ENCODE data around the gene MIF4GD.
A peak's percentile ranks its signal among the peaks of the same experiment; 100 is the strongest.
"Not testable (repeated sequence)": the region's sequence is repeated elsewhere in the genome, so short reads cannot be mapped to it uniquely, and the experiment has no call there.

Gene MIF4GD

DNA sequence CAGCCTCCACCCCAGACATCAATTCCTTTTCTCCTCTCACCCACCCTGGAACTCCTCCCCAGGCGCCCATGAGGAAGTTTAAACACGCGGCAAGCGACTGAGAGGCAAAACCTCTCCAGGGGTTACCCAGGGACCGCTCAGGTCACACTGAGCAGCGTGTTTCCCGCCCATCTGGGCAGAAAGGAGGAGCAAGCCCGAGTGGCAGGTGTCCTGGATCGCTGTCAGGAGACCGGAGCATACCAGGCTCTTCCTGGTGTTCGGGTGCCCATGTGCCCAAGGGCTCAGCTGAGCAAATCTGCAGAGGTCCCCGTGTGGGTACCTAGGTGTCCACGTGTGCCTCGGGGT lies 17.7 kb upstream of the MIF4GD start:
- in situ Hi-C loops (cut with HindIII; ENCODE audit: low sequenced_read_pairs), result no loop called here
- DNase-seq (ENCODE audit: low read depth, low spot score), result no peak
- H3K4me3 ChIP-seq (ENCODE audit: low read depth, low read length), result peak overlapping the region; percentile 55
- no peak for TF ChIP-seq CTCF (IDR thresholded peaks at IDR 0.05; ENCODE audit: low read depth, low read length)

- no peak for DNase-seq (ENCODE audit: low read depth, low spot score)
- in situ Hi-C loops (cut with HindIII; ENCODE audit: low sequenced_read_pairs), result no loop called here
Observed at GRCh38 chr17:75288359-75288758, 17.3 kb upstream of the MIF4GD start.

DNA sequence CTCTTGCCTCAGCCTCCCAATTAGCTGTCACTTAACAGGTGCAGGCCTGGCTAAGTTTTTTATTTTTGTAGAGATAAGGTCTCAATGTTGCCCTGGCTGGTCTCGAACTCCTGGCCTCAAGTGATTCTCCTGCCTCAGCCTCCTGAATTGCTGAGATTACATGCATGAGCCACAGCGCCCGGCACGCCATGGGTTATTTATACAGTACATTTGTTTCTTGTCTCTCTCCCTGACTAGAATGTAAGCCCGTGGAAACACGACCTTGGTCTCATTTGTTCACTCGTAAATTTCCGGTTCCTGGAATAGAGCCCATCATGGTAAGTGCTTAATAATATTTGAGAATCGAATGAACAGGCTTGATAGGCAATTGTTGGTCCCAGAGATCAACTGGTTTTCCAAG lies 16.2 kb upstream of the MIF4GD start:
- H3K4me3 ChIP-seq (ENCODE audit: low read depth, low read length), result no peak overlapping the region
- no peak for TF ChIP-seq CTCF (IDR thresholded peaks at IDR 0.05; ENCODE audit: low read depth, low read length)
- in situ Hi-C loops (cut with HindIII; ENCODE audit: low sequenced_read_pairs), result no loop called here

More at GRCh38 chr17:75288359-75288758, 17.3 kb upstream of the MIF4GD start:
- H3K4me3 ChIP-seq (ENCODE audit: low read depth, low read length), result peak overlapping the region; percentile 55
- no peak for TF ChIP-seq CTCF (IDR thresholded peaks at IDR 0.05; ENCODE audit: low read depth, low read length)

GRCh38 chr17:75285123-75285522 lies 14.1 kb upstream of the MIF4GD start:
- no peak for DNase-seq (ENCODE audit: low read depth, low spot score)
- no peak overlapping the region for H3K4me3 ChIP-seq (ENCODE audit: low read depth, low read length)
- in situ Hi-C loops (cut with HindIII; ENCODE audit: low sequenced_read_pairs), result no loop called here
- no peak for TF ChIP-seq CTCF (IDR thresholded peaks at IDR 0.05; ENCODE audit: low read depth, low read length)

More for the DNA sequence above, 16.2 kb upstream of the MIF4GD start:
- no peak for DNase-seq (ENCODE audit: low read depth, low spot score)

DNA sequence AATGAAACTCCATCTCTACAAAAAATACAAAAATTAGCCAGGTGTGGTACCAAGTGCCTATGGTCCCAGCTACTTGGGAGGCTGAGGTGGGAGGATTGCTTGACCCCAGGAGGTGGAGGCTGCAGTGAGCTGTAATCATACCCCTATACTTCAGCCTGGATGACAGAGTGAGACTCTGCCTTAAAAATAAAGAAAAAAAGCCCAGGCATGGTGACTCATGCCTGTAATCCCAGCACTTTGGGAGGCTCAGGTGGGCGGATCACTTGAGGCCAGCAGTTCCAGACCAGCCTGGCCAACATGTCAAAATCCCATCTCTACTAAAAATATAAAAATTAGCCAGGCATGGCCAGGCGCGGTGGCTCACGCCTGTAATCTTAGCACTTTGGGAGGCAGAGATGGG lies 9.2 kb upstream of the MIF4GD start:
- H3K4me3 ChIP-seq (ENCODE audit: low read depth, low read length); DNase-seq (ENCODE audit: low read depth, low spot score); in situ Hi-C loops (cut with HindIII; ENCODE audit: low sequenced_read_pairs): not testable (repeated sequence)

DNA sequence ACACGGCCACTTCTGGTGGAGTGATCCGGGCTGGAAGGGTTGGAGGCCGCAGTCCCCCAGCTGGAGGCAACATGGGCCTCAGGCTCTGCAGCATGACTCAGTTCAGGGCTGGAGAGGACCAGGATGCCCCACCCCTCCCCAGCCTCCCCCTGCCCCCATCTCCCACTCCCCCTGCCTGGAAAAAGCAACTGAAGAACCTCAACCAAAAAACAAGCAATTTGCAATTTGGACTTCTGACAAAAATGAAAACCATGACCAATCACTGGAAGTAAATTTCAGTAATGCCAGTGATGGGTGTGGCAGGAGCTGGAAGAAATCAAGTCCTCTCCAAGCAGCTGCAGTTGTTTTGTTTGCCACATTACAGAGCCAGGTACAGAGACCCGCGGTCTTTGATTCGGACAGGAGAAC lies 6.6 kb upstream of the MIF4GD start:
- DNase-seq (ENCODE audit: low read depth, low spot score), result peak; percentile 47
- in situ Hi-C loops (cut with HindIII; ENCODE audit: low sequenced_read_pairs), result no loop called here
- H3K4me3 ChIP-seq (ENCODE audit: low read depth, low read length), result no peak overlapping the region
- TF ChIP-seq CTCF (IDR thresholded peaks at IDR 0.05; ENCODE audit: low read depth, low read length), result no peak

DNA sequence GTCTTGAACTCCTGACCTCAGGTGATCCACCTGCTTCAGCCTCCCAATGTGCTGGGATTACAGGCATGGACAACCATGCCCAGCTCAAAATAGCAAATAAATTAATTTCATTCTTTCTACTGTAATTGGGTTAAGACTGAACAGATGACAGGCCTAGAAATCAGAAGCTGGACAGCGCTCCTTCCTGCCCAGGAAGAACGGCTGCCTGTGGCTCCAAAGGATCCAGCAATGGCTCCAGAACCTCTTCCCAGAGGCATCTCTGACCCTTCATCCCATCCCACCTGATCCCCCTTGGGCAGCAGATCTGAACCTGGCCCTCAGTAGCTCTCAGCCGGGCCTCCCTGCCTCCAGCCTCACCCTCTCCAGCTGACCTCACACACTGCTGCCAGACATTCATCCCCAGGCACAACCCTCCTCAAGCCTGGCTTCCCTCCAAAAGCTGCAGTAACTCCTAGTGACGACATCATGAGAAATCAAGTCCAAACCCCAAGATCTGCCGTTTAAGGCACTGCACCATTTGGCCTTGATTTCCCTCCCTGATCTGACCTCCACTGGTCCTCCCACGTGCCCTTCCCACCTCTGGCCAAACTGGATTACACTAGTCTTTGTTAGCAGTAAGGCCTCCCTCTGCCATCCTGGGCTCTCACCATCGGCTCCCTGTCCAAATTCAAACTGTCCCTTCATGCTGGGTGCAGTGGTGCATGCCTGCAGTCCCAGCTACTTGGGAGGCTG lies 3.1 kb upstream of the MIF4GD start:
- H3K4me3 ChIP-seq (ENCODE audit: low read depth, low read length), result no peak overlapping the region
- no peak for TF ChIP-seq CTCF (IDR thresholded peaks at IDR 0.05; ENCODE audit: low read depth, low read length)
- DNase-seq (ENCODE audit: low read depth, low spot score), result peak; percentile 56
- in situ Hi-C loops (cut with HindIII; ENCODE audit: low sequenced_read_pairs), result no loop called here

Measured in astrocyte of the spinal cord (primary cell).